ENCODE measurements around the gene HNRNPA2B1. TPM values are rescaled to one million over a fixed set of nuclear protein-coding genes. Genes with fewer than 3 reads are reported as not detected.

The HNRNPA2B1 gene
- total RNA-seq, 1 experiment from 2014 or later = 145 TPM

DNA sequence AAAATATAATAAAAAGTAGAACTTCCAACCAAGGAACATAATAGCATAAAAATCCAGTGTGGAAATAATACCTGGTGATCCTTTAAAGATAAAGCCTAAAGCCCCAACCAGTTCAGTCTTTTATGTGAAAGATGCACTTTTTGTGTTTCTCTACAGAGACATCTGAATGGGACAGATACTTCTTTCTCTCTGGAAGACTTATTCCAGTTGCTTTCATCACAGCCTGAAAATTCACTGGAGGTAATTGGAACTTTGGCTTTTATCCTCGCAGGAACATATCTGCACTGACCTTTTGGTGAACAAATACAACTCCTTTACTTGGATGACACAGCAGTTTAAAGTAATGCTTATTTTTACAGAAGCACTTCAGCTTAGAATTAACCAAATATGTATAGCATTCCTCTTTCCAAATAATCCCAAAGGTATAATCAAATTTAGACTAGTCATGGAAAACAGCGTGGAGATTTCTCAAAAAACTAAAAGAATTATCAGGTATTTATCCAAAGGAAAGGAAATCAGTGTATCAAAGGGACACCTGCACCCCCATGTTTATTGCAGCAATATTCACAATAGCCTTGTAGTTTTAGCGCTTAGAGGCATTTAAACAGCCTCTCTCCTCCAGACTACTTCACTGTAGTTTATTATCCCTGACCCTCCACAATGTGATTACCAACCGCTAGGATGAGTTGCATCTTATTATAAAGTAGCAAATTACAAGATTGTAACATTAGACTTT lies 16.8 kb downstream of the HNRNPA2B1 start:
- no peaks in the 10 kb centered on the region for H3K79me2 ChIP-seq (ENCODE audit: low read length)
- peaks cover 2% of the 10 kb centered on the region; the same call in 1 of the 2 replicates for H3K36me3 ChIP-seq (ENCODE audit: insufficient read depth, low read length)
- H3K4me1 ChIP-seq (ENCODE audit: low read length) = no peaks in the 10 kb centered on the region; the same call in none of the 2 replicates
- no peak overlapping the region for H2AFZ ChIP-seq (ENCODE audit: low read length)
- peaks cover 17% of the 10 kb centered on the region for H4K20me1 ChIP-seq (ENCODE audit: insufficient read depth, low read depth, low read length)
- no peak overlapping the region for H3K4me3 ChIP-seq (ENCODE audit: low read length)
- H3K9ac ChIP-seq (ENCODE audit: low read length) = no peak overlapping the region
- H3K27ac ChIP-seq (ENCODE audit: low read length) = no peak overlapping the region
- H3K9me3 ChIP-seq (ENCODE audit: low read length) = no peaks in the 10 kb centered on the region
- H3K9me2 ChIP-seq (replicated peaks; ENCODE audit: insufficient read depth, low read length) = no peaks in the 10 kb centered on the region
- peak; percentile 52 for DNase-seq
- no peaks in the 10 kb centered on the region for H3K27me3 ChIP-seq (ENCODE audit: low read length)
- no peak overlapping the region for H3K4me2 ChIP-seq (ENCODE audit: low read depth, low read length, poor library complexity, severe bottlenecking)

DNA sequence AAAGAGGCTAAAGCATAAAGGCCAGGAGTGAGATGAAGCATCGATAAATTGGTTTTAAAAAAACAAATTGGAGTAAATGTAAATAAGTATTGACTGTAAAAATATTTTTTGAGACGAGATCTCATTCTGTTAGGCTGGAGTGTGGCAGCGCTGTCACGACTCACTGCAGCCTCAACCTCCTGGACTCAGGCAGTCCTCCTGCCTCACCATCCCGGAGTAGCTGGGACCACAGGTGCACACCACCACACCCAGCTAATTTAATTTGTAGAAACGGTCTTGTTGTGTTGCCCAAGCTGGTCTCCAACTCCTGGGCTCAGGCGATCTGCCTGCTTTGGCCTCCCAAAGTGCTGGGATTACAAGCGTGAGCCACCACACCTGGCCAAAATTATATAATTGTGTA lies 17.8 kb downstream of the HNRNPA2B1 start:
- Histone ChIP-seq H3K27ac (ENCODE audit: low read length) (no peak overlapping the region), H3K4me2 (ENCODE audit: low read depth, low read length, poor library complexity, severe bottlenecking) (no peak overlapping the region), H2AFZ (ENCODE audit: low read length) (no peak overlapping the region), H3K36me3 (ENCODE audit: insufficient read depth, low read length) (no peaks in the 10 kb centered on the region), H3K27me3 (ENCODE audit: low read length) (no peaks in the 10 kb centered on the region), H3K9me3 (ENCODE audit: low read length) (no peaks in the 10 kb centered on the region), H3K4me3 (ENCODE audit: low read length) (no peak overlapping the region), H3K9me2 (replicated peaks; ENCODE audit: insufficient read depth, low read length) (no peaks in the 10 kb centered on the region), H3K9ac (ENCODE audit: low read length) (no peak overlapping the region), H3K4me1 (ENCODE audit: low read length) (no peaks in the 10 kb centered on the region; the same call in 1 of the 2 replicates), H4K20me1 (ENCODE audit: insufficient read depth, low read depth, low read length) (peaks cover 7% of the 10 kb centered on the region; the same call in 1 of the 2 replicates), H3K79me2 (ENCODE audit: low read length) (no peaks in the 10 kb centered on the region)
- DNase-seq = peak; percentile 58

DNA sequence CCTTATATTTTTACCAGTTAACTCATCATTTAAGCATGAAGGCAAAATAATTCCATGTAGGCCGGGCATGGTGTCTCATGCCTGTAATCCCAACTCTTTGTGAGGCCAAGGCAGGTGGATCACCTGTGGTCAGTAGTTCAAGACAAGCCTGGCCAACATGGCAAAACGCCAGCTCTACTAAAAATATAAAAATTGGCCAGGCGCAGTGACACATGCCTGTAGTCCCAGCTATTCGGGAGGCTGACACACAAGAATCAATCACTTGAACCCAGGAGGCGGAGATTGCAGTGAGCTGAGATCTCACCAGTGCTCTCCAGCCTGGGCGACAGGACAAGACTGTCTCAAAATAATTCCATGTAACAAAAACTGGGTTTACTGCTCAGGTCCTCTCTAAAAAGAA lies 18.3 kb downstream of the HNRNPA2B1 start:
- H3K9me3 ChIP-seq (ENCODE audit: low read length) = no peaks in the 10 kb centered on the region
- no peak for DNase-seq

DNA sequence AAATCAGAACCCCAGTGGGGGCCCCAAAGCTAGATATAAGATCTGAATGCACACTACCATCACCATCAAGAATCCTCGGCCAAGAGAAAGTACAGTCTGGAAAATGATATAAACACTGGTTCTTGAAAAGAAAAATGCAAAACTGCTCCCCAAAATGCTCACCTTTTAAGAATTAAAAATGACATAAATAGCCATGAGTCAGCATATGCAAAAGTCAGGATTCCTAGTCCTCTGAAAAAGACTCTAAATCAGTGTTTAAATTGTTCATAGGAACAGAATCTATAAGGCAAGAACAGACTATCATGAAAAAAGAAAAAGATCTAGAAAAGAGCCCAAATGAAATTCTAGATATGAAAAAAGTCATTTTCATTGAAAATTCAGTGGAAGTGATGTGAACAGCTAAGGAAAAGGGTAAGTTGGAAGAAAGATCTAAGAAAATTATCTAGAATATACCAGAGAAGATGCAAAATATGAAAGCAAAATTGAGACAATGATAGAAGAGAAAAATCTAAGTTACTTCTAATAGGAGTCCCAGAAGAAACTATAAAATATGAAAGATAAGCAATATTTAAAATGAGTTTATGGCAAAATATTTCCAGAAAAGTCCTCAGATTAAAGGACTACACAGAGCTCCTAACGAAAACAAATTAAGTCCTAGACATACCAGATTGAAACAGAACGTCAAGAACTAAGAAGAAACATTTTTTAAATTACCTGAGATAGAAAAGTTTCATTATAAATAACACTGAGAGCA lies 18.9 kb downstream of the HNRNPA2B1 start:
- H3K79me2 ChIP-seq (ENCODE audit: low read length) = no peaks in the 10 kb centered on the region
- H2AFZ ChIP-seq (ENCODE audit: low read length) = no peak overlapping the region
- no peak overlapping the region for H3K27ac ChIP-seq (ENCODE audit: low read length)
- H3K9me2 ChIP-seq (replicated peaks; ENCODE audit: insufficient read depth, low read length) = no peaks in the 10 kb centered on the region
- H3K4me1 ChIP-seq (ENCODE audit: low read length) = no peaks in the 10 kb centered on the region
- H3K27me3 ChIP-seq (ENCODE audit: low read length) = no peaks in the 10 kb centered on the region
- H3K9ac ChIP-seq (ENCODE audit: low read length) = no peak overlapping the region
- 0 out of 2 replicates have a peak, but pooled peaks cover 7% of the 10 kb centered on the region for H4K20me1 ChIP-seq (ENCODE audit: insufficient read depth, low read depth, low read length)
- H3K4me3 ChIP-seq (ENCODE audit: low read length) = no peak overlapping the region
- no peaks in the 10 kb centered on the region for H3K36me3 ChIP-seq (ENCODE audit: insufficient read depth, low read length)
- peak; percentile 48 for DNase-seq
- no peak overlapping the region for H3K4me2 ChIP-seq (ENCODE audit: low read depth, low read length, poor library complexity, severe bottlenecking)
- no peaks in the 10 kb centered on the region for H3K9me3 ChIP-seq (ENCODE audit: low read length)

More for the DNA sequence above, 18.3 kb downstream of the HNRNPA2B1 start:
- Histone ChIP-seq H3K79me2 (ENCODE audit: low read length) (no peaks in the 10 kb centered on the region), H2AFZ (ENCODE audit: low read length) (no peak overlapping the region), H3K4me3 (ENCODE audit: low read length) (no peak overlapping the region), H3K4me1 (ENCODE audit: low read length) (no peaks in the 10 kb centered on the region), H3K9ac (ENCODE audit: low read length) (no peak overlapping the region), H4K20me1 (ENCODE audit: insufficient read depth, low read depth, low read length) (0 out of 2 replicates have a peak, but pooled peaks cover 7% of the 10 kb centered on the region), H3K27ac (ENCODE audit: low read length) (no peak overlapping the region), H3K27me3 (ENCODE audit: low read length) (no peaks in the 10 kb centered on the region), H3K4me2 (ENCODE audit: low read depth, low read length, poor library complexity, severe bottlenecking) (no peak overlapping the region), H3K9me2 (replicated peaks; ENCODE audit: insufficient read depth, low read length) (no peaks in the 10 kb centered on the region), H3K36me3 (ENCODE audit: insufficient read depth, low read length) (no peaks in the 10 kb centered on the region)

DNA sequence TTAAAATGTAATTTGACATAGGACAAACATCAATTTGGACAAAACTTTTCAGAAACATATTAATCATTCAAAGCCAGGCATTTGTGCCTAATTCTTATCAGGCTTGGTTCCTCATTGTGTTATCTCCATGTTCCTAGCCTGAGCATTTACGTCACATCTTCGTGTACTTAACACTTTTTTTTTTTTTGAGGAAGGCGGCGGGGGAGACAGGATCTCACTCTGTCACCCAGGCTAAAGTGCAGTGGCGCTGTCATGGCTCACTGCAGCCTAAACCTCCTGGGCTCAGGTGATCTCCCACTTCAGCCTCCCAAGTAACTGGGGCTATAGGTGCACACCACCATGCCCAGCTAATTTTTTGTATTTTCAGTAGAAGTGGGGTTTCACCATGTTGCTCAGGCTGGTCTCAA lies 19.8 kb downstream of the HNRNPA2B1 start:
- Histone ChIP-seq H3K36me3 (ENCODE audit: insufficient read depth, low read length) (no peaks in the 10 kb centered on the region), H3K4me2 (ENCODE audit: low read depth, low read length, poor library complexity, severe bottlenecking) (no peak overlapping the region), H3K9me2 (replicated peaks; ENCODE audit: insufficient read depth, low read length) (no peaks in the 10 kb centered on the region), H3K9ac (ENCODE audit: low read length) (no peak overlapping the region), H3K4me3 (ENCODE audit: low read length) (no peak overlapping the region), H3K27me3 (ENCODE audit: low read length) (no peaks in the 10 kb centered on the region), H3K4me1 (ENCODE audit: low read length) (no peaks in the 10 kb centered on the region), H2AFZ (ENCODE audit: low read length) (no peak overlapping the region), H3K27ac (ENCODE audit: low read length) (no peak overlapping the region), H4K20me1 (ENCODE audit: insufficient read depth, low read depth, low read length) (0 out of 2 replicates have a peak, but pooled peaks cover 4% of the 10 kb centered on the region), H3K9me3 (ENCODE audit: low read length) (no peaks in the 10 kb centered on the region), H3K79me2 (ENCODE audit: low read length) (no peaks in the 10 kb centered on the region)
- DNase-seq = peak; percentile 48

DNA sequence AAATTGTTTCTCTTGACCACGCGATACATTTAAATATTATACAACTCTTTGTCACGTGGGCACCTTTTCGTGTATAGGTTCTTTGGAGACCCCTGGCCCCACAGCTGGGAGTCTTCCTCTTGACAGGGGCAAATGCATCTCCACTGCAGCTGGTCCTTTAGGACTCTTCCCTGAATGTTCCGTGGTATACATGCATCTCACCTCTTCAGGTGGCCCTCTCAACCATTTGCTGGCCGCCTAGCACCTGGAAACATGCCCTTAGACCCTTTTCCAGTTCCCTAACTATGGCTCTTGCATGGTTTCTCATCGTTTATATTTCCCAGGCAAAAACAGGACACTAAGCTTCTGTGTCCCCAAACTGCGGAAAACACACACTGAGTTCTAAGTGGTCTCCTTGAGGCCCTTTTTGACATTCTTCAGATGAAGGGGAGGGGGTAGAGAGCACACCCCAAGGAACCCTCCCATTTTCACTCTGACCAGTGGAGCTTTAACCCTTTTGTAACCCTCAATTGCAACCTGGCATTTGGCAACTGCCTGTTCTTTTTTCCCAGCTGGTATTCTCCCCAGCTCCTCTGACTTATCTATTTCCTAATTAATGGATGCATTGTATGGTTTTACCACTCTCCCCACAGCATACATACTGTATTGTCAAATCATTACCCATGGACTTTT lies 20.6 kb downstream of the HNRNPA2B1 start:
- no peaks in the 10 kb centered on the region for H3K4me1 ChIP-seq (ENCODE audit: low read length)
- H3K9ac ChIP-seq (ENCODE audit: low read length) = no peak overlapping the region
- peak; percentile 48 for DNase-seq
- H3K27me3 ChIP-seq (ENCODE audit: low read length) = no peaks in the 10 kb centered on the region
- no peaks in the 10 kb centered on the region for H3K9me2 ChIP-seq (replicated peaks; ENCODE audit: insufficient read depth, low read length)
- no peaks in the 10 kb centered on the region for H3K79me2 ChIP-seq (ENCODE audit: low read length)
- H3K4me2 ChIP-seq (ENCODE audit: low read depth, low read length, poor library complexity, severe bottlenecking) = no peak overlapping the region
- no peak overlapping the region for H3K27ac ChIP-seq (ENCODE audit: low read length)
- H2AFZ ChIP-seq (ENCODE audit: low read length) = no peak overlapping the region
- H4K20me1 ChIP-seq (ENCODE audit: insufficient read depth, low read depth, low read length) = 0 out of 2 replicates have a peak, but pooled peaks cover 4% of the 10 kb centered on the region
- H3K4me3 ChIP-seq (ENCODE audit: low read length) = no peak overlapping the region
- H3K36me3 ChIP-seq (ENCODE audit: insufficient read depth, low read length) = no peaks in the 10 kb centered on the region
- no peaks in the 10 kb centered on the region for H3K9me3 ChIP-seq (ENCODE audit: low read length)

DNA sequence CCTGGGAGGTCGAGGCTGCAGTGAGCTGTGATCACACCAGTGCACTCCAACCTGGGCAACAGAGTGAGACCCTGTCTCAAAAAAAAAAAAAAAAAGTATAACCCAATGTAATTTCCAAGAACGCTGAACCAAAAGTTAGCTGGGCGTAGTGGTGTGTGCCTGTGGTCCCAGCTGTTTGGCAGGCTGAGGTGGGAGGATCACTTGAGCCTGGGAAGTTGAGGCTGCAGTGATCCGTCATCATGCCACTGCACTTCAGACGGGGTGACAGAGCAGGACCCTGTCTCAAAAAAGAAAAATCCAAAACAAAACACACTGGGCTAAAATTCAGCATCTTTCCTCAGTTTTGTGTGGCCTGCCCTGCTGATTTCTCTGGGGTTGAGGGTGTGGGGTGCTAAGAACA lies 21.1 kb downstream of the HNRNPA2B1 start:
- H2AFZ ChIP-seq (ENCODE audit: low read length) = no peak overlapping the region
- H3K4me2 ChIP-seq (ENCODE audit: low read depth, low read length, poor library complexity, severe bottlenecking) = no peak overlapping the region
- DNase-seq = no peak
- 0 out of 2 replicates have a peak, but pooled peaks cover 4% of the 10 kb centered on the region for H4K20me1 ChIP-seq (ENCODE audit: insufficient read depth, low read depth, low read length)
- no peak overlapping the region for H3K27ac ChIP-seq (ENCODE audit: low read length)
- no peaks in the 10 kb centered on the region for H3K27me3 ChIP-seq (ENCODE audit: low read length)
- H3K4me1 ChIP-seq (ENCODE audit: low read length) = no peaks in the 10 kb centered on the region
- no peaks in the 10 kb centered on the region for H3K79me2 ChIP-seq (ENCODE audit: low read length)
- H3K9me3 ChIP-seq (ENCODE audit: low read length) = no peaks in the 10 kb centered on the region
- H3K9me2 ChIP-seq (replicated peaks; ENCODE audit: insufficient read depth, low read length) = no peaks in the 10 kb centered on the region
- H3K36me3 ChIP-seq (ENCODE audit: insufficient read depth, low read length) = no peaks in the 10 kb centered on the region
- no peak overlapping the region for H3K9ac ChIP-seq (ENCODE audit: low read length)
- no peak overlapping the region for H3K4me3 ChIP-seq (ENCODE audit: low read length)
